VCaP (cell line): ENCODE data around the gene DCAKD.

Experiments used
- H3K27ac ChIP-seq: fragments of 450-650 bp; 2 replicates; pipeline ENCODE4 v1.5.1; 2017
- CTCF ChIP-seq: fragments of 450-650 bp; conservative IDR thresholded peaks from 2 replicates; pipeline ENCODE4 v1.5.1; 2017; ENCODE audit warnings: mild to moderate bottlenecking, moderate library complexity

The DCAKD gene

GRCh38 chr17:45006927-45007461 is 44.4 kb downstream of the DCAKD start:
- TF ChIP-seq CTCF: no peak
- H3K27ac ChIP-seq: no peak overlapping the region

- no peak for TF ChIP-seq CTCF
- no peak overlapping the region for H3K27ac ChIP-seq
These were observed 45.7 kb downstream of the DCAKD start for GRCh38 chr17:45005700-45006099.

- H3K27ac ChIP-seq: no peak overlapping the region
- no peak for TF ChIP-seq CTCF
These were observed 47.0 kb downstream of the DCAKD start for GRCh38 chr17:45004388-45004787.

GRCh38 chr17:45003877-45004276 is 47.6 kb downstream of the DCAKD start:
- no peak for TF ChIP-seq CTCF
- no peak overlapping the region for H3K27ac ChIP-seq

- H3K27ac ChIP-seq: no peak overlapping the region
- no peak for TF ChIP-seq CTCF
These were observed 50.1 kb downstream of the DCAKD start for GRCh38 chr17:45001310-45001709.

GRCh38 chr17:44999433-44999832 is 52.0 kb downstream of the DCAKD start:
- TF ChIP-seq CTCF: no peak
- no peak overlapping the region for H3K27ac ChIP-seq

GRCh38 chr17:44998646-44999045 is 52.8 kb downstream of the DCAKD start:
- no peak for TF ChIP-seq CTCF
- H3K27ac ChIP-seq: no peak overlapping the region
